Kidney (tissue), 14 donors: Measurements from ENCODE around the gene POGLUT2. TPM values are rescaled to one million over a fixed set of nuclear protein-coding genes. Genes with fewer than 3 reads are reported as not detected.

Source experiments
- DNase-seq, 5 donors: peaks; one replicate each; pipeline ENCODE4 v3.0.0-alpha.2; 2013 to 2020
- FAIRE-seq: peaks from 2 replicates; lab custom pipeline; 2012; peaks lifted over from hg19 to GRCh38; lab: Jason Lieb, UNC
- H3K27ac ChIP-seq, 2 donors: one replicate each; pipeline ENCODE4 v1.7.0; 2013; ENCODE audit warnings: low read depth in 2 of 2, low read length in 2 of 2, inconsistent platforms in 1 of 2
- H3K27me3 ChIP-seq: one replicate; pipeline ENCODE4 v1.7.1; 2013; ENCODE audit warnings: low read length, inconsistent platforms; ENCODE audit not compliant: control insufficient read depth, insufficient read depth
- H3K36me3 ChIP-seq, 3 donors: one replicate each; pipeline versions ENCODE4 v1.7.0 to v1.7.1; 2013; ENCODE audit warnings: low read length in 3 of 3, control low read depth in 1 of 3, inconsistent platforms in 1 of 3; ENCODE audit not compliant: insufficient read depth in 3 of 3, control insufficient read depth in 2 of 3
- H3K4me1 ChIP-seq, 3 donors: one replicate each; pipeline versions ENCODE4 v1.7.0 to v1.7.1; 2013; ENCODE audit warnings: low read length in 3 of 3, inconsistent platforms in 1 of 3, low read depth in 1 of 3; ENCODE audit not compliant: control insufficient read depth in 2 of 3, insufficient read depth in 2 of 3
- H3K4me3 ChIP-seq, 3 donors: one replicate each; pipeline versions ENCODE4 v1.7.0 to v1.8.1; 2013; ENCODE audit warnings: low read length in 3 of 3, control low read depth in 1 of 3, inconsistent platforms in 1 of 3
- H3K9ac ChIP-seq, 3 donors: one replicate each; pipeline versions ENCODE4 v1.7.0 to v1.7.1; 2013; ENCODE audit warnings: low read length in 3 of 3, control low read depth in 1 of 3, inconsistent platforms in 1 of 3
- H3K9me3 ChIP-seq, 3 donors: one replicate each; pipeline versions ENCODE4 v1.7.0 to v1.7.1; 2013; ENCODE audit warnings: low read length in 3 of 3, control low read depth in 1 of 3, inconsistent platforms in 1 of 3; ENCODE audit not compliant: control insufficient read depth in 2 of 3, insufficient read depth in 1 of 3
- CTCF ChIP-seq: IDR thresholded peaks from 3 replicates; pipeline ENCODE4 v1.5.1; 2012; ENCODE audit warnings: mild to moderate bottlenecking, moderate library complexity, borderline replicate concordance; ENCODE audit not compliant: insufficient read depth; ENCODE audit errors: extremely low read depth
- intact Hi-C: fragments of 100-400 bp; cut with DNase I; formaldehyde crosslinking; loops from one replicate; pipeline ENCODE4 v1.11.1; 2022
- polyA plus RNA-seq: library from polyadenylated mRNA; stranded (reverse); fragments of 350-450 nt; fragmentation: Illumina TruSeq; extraction: RNeasy Lipid Tissue Mini Kit (QIAGEN cat#74804); gene quantifications from one replicate; pipeline ENCODE4 v1.2.3, GENCODE V29; 2014; ENCODE audit warnings: low read depth, low replicate concordance; ENCODE audit not compliant: insufficient read depth
- total RNA-seq: library from RNA; stranded (reverse); fragmentation: NEBNext Ultra II Directional; extraction: Animal tissue kit (Norgen Biotek cat#: 25700); gene quantifications from one replicate; pipeline ENCODE4 v1.2.1, GENCODE V29; 2021
- donor health status: control.
- donor health status: control.
- donor health status: control.
- donor health status: control.
- donor health status: control.
- donor health status: DM: yes; HTN: yes; CAD: no.
- donor health status: Normal renal cell carcinoma (clear cell type).

Gene POGLUT2
- total and polyA plus RNA-seq, 2 donors from 2014 or later = 4.9 to 7.0 TPM

DNA sequence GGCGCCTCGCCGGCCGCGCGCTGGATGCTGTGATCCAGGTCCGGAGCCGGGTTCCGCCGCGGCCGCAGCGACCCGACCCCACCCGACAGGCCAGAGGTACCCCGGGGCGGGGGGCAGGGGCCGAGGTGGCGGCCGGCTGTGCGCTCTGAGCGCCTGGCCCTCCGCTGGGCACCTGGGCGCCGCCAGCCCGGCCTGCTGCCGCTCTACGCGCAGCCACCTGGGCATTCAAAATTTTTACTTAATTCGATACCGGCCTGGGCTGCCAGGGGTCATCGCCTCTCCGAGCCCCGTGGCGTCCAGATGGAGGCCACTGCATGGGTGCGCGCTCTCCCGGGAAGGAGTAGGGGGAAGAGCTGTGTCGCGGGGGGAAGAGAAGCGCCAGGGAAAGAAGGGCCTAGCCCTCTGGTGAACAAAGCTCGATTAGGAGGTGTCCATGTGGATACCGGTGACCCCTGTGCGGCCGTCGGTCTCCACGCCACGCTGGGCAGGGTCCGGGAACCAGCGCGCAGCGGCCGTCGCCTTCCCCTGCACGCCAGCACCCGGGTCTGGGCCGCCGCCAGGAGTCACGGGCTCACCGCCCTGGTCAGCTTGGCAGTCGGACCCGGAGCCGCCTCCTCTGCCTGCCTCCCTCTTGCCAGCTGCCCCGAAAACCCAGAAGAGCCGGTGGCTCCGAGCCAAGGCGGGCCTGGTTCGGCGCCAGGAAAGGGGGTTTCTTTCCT is 809 bp upstream of the POGLUT2 start:
- FAIRE-seq (no peak), DNase-seq (peak in 3 of 5 donors; percentile 39 to 81 (median 39))
- H3K9me3 ChIP-seq = no peaks in the 10 kb centered on the region
- peak overlapping the region; percentile 47 to 77 (median 51) for H3K9ac ChIP-seq
- peaks cover 0 to 12% (median 0%) of the 10 kb centered on the region in 3 donors for H3K4me1 ChIP-seq
- intact Hi-C loops = no loop called here
- H3K4me3 ChIP-seq = peak overlapping the region; percentile 81 to 90 (median 83)
- H3K36me3 ChIP-seq = no peaks in the 10 kb centered on the region
- no peak for TF ChIP-seq CTCF
- no peaks in the 10 kb centered on the region for H3K27me3 ChIP-seq
- peak overlapping the region; percentile 68 to 76 for H3K27ac ChIP-seq

- Histone ChIP-seq H3K4me3 (no peak overlapping the region), H3K4me1 (peaks cover 0 to 7% (median 0%) of the 10 kb centered on the region in 3 donors), H3K9me3 (no peaks in the 10 kb centered on the region), H3K27ac (no peak overlapping the region), H3K9ac (no peak overlapping the region), H3K27me3 (no peaks in the 10 kb centered on the region), H3K36me3 (peaks cover 0 to 14% (median 3%) of the 10 kb centered on the region in 3 donors)
- DNase-seq = no peak
- intact Hi-C loops = no loop called here
- FAIRE-seq = no peak
- no peak for TF ChIP-seq CTCF
These were observed 5.0 kb downstream of the POGLUT2 start for GRCh38 chr13:102793611-102794355.

GRCh38 chr13:102792396-102792795 is 6.4 kb downstream of the POGLUT2 start:
- H3K36me3 ChIP-seq = peaks cover 0 to 14% (median 3%) of the 10 kb centered on the region in 3 donors
- DNase-seq (no peak), FAIRE-seq (no peak)
- no peak overlapping the region for H3K27ac ChIP-seq
- H3K9me3 ChIP-seq = no peaks in the 10 kb centered on the region
- H3K4me3 ChIP-seq = no peak overlapping the region
- intact Hi-C loops = no loop called here
- H3K4me1 ChIP-seq = no peaks in the 10 kb centered on the region
- H3K9ac ChIP-seq = no peak overlapping the region
- no peaks in the 10 kb centered on the region for H3K27me3 ChIP-seq
- no peak for TF ChIP-seq CTCF
